ENCODE results near the gene XKRX. TPM values are rescaled to one million over a fixed set of nuclear protein-coding genes. Genes with fewer than 3 reads are reported as not detected.

XKRX gene
- total and polyA plus RNA-seq, 12 donors = 0.03 TPM; not detected in 11

- intact Hi-C loops (cut with DNase I) = no loop called here
- Histone ChIP-seq H3K36me3 (no peaks in the 10 kb centered on the region), H3K27ac (no peak overlapping the region), H3K4me3 (no peak overlapping the region), H3K4me1 (no peaks in the 10 kb centered on the region), H3K9me3 (peaks cover 0 to 5% (median 0%) of the 10 kb centered on the region in 11 donors), H3K27me3 (peaks cover 0 to 35% (median 0%) of the 10 kb centered on the region in 7 donors)
- 78 to 87% methylated on average over 2 of the region's 2 CpGs for WGBS, 2 donors
- DNase-seq = no peak
- TF ChIP-seq CTCF (IDR thresholded peaks at IDR 0.05) = no peak
- no peak for ATAC-seq
Observed at GRCh38 chrX:100935767-100936166, 7.0 kb upstream of the XKRX start.

- Histone ChIP-seq H3K36me3 (no peaks in the 10 kb centered on the region), H3K9me3 (peaks cover 0 to 5% (median 0%) of the 10 kb centered on the region in 11 donors), H3K27me3 (peaks cover 0 to 54% (median 0%) of the 10 kb centered on the region in 7 donors), H3K4me3 (no peak overlapping the region), H3K27ac (no peak overlapping the region), H3K4me1 (peaks cover 0 to 5% (median 0%) of the 10 kb centered on the region in 9 donors)
- ATAC-seq (no peak), DNase-seq (no peak)
- TF ChIP-seq CTCF (IDR thresholded peaks at IDR 0.05) = no peak
- intact Hi-C loops (cut with DNase I) = no loop called here
- WGBS, 2 donors = 83 to 89% methylated on average over 3 of the region's 3 CpGs
Observed at GRCh38 chrX:100931925-100932285, 3.2 kb upstream of the XKRX start.

GRCh38 chrX:100931218-100931924, 2.7 kb upstream of the XKRX start:
- DNase-seq = no peak
- no peaks in the 10 kb centered on the region for H3K36me3 ChIP-seq
- peaks cover 0 to 54% (median 0%) of the 10 kb centered on the region in 7 donors for H3K27me3 ChIP-seq
- peaks cover 0 to 5% (median 0%) of the 10 kb centered on the region in 9 donors for H3K4me1 ChIP-seq
- no peak for ATAC-seq
- 89 to 96% methylated on average over 4 of the region's 4 CpGs for WGBS, 2 donors
- H3K4me3 ChIP-seq = no peak overlapping the region
- intact Hi-C loops (cut with DNase I) = no loop called here
- H3K27ac ChIP-seq = no peak overlapping the region
- peaks cover 0 to 5% (median 0%) of the 10 kb centered on the region in 11 donors for H3K9me3 ChIP-seq
- TF ChIP-seq CTCF (IDR thresholded peaks at IDR 0.05) = no peak

- TF ChIP-seq CTCF (IDR thresholded peaks at IDR 0.05) = no peak
- 81 to 85% methylated on average over 2 of the region's 2 CpGs for WGBS, 2 donors
- ATAC-seq = no peak
- no peak for DNase-seq
- peaks cover 0 to 4% (median 0%) of the 10 kb centered on the region in 11 donors for H3K9me3 ChIP-seq
- intact Hi-C loops (cut with DNase I) = no loop called here
- no peak overlapping the region for H3K4me3 ChIP-seq
- no peaks in the 10 kb centered on the region for H3K36me3 ChIP-seq
- H3K27ac ChIP-seq = no peak overlapping the region
- H3K27me3 ChIP-seq = peaks cover 0 to 40% (median 0%) of the 10 kb centered on the region in 7 donors
- peaks cover 0 to 5% (median 0%) of the 10 kb centered on the region in 9 donors for H3K4me1 ChIP-seq
Observed at GRCh38 chrX:100926453-100926852, 2.3 kb downstream of the XKRX start.

Measured in heart right ventricle (tissue), 16 donors.